Activated CD4-positive, alpha-beta T cell treated with anti-CD3 and anti-CD28 coated beads for 36 hours (primary cell): ENCODE measurements around the gene MAP4K4. TPM values are rescaled to one million over a fixed set of nuclear protein-coding genes. Genes with fewer than 3 reads are reported as not detected.

Experiments
- ATAC-seq: fragments of 200-7000 bp; cut with Tn5 transposase; one replicate; pipeline ENCODE4 v1.10.0; 2021; ENCODE audit warnings: mild to moderate bottlenecking, moderate library complexity
- CTCF ChIA-PET: fragments of 350-600 bp; sonication (Branson Sonifier 250); formaldehyde crosslinking; loops from one replicate; lab custom pipeline; 2021; ENCODE audit warnings: antibody characterized with exemption; lab: Charles Lee
- POLR2A ChIA-PET: fragments of 350-600 bp; sonication (Branson Sonifier 250); formaldehyde crosslinking; loops from one replicate; lab custom pipeline; 2021; ENCODE audit warnings: antibody characterized with exemption, inconsistent platforms; lab: Charles Lee
- DNase-seq: peaks from one replicate; pipeline ENCODE4 v3.0.0-alpha.2; 2020
- H3K27ac Mint-ChIP-seq: one replicate; pipeline ENCODE4 v1.8.0; 2021; ENCODE audit warnings: mixed read lengths
- H3K27me3 Mint-ChIP-seq: one replicate; pipeline ENCODE4 v1.8.0; 2021; ENCODE audit warnings: mixed read lengths
- H3K36me3 Mint-ChIP-seq: one replicate; pipeline ENCODE4 v1.8.0; 2021; ENCODE audit warnings: low read depth, mixed read lengths
- H3K4me1 Mint-ChIP-seq: one replicate; pipeline ENCODE4 v1.8.0; 2021; ENCODE audit warnings: mixed read lengths
- H3K4me3 Mint-ChIP-seq: one replicate; pipeline ENCODE4 v1.8.0; 2021; ENCODE audit warnings: mild to moderate bottlenecking, moderate library complexity, mixed read lengths
- H3K9me3 Mint-ChIP-seq: one replicate; pipeline ENCODE4 v1.8.0; 2021; ENCODE audit warnings: low read depth, mixed read lengths
- intact Hi-C, 2 experiments: fragments of 100-400 bp; cut with DNase I in 1 of 2; cut with micrococcal nuclease in 1 of 2; formaldehyde crosslinking; loops; one replicate each; pipeline versions ENCODE4 v1.14.2 to v1.15.1; 2022 to 2024; cut with DNase I, micrococcal nuclease
- total RNA-seq, 2 experiments: library from RNA; stranded (reverse); gene quantifications; one replicate each; pipeline ENCODE4 v1.2.3, GENCODE V29; 2021

Gene MAP4K4
- total RNA-seq, 2 experiments from 2014 or later: 62.3 to 70.2 TPM

- intact Hi-C loops: no loop called here
- H3K27me3 Mint-ChIP-seq: no peaks in the 10 kb centered on the region
- H3K4me3 Mint-ChIP-seq: no peak overlapping the region
- ChIA-PET POLR2A (no interaction called here), CTCF (interaction anchor here (0.5 to 1.0 kb wide), 3 partner anchors 47 to 82 kb away, joined by 3 read pairs; no protein-coding TSS in a partner anchor)
- no peak for ATAC-seq
- no peak overlapping the region for H3K27ac Mint-ChIP-seq
- H3K4me1 Mint-ChIP-seq: peaks cover 87% of the 10 kb centered on the region
- H3K36me3 Mint-ChIP-seq: peaks cover 2% of the 10 kb centered on the region
- no peaks in the 10 kb centered on the region for H3K9me3 Mint-ChIP-seq
- DNase-seq: no peak
These were observed 78.9 kb downstream of the MAP4K4 start for GRCh38 chr2:101776172-101777043.

- no peaks in the 10 kb centered on the region for H3K27me3 Mint-ChIP-seq
- CTCF ChIA-PET: interaction anchor here (0.6 to 1.0 kb wide), 4 partner anchors 9 to 71 kb away, joined by 3 to 4 read pairs (median 3); no protein-coding TSS in a partner anchor
- intact Hi-C loops: no loop called here
- peaks cover 5% of the 10 kb centered on the region for H3K36me3 Mint-ChIP-seq
- POLR2A ChIA-PET: no interaction called here
- no peak overlapping the region for H3K4me3 Mint-ChIP-seq
- peak overlapping the region; percentile 55 for H3K27ac Mint-ChIP-seq
- DNase-seq (peak; percentile 18), ATAC-seq (no peak)
- peaks cover 87% of the 10 kb centered on the region for H3K4me1 Mint-ChIP-seq
- no peaks in the 10 kb centered on the region for H3K9me3 Mint-ChIP-seq
These were observed 79.8 kb downstream of the MAP4K4 start for GRCh38 chr2:101777337-101777736.

GRCh38 chr2:101778102-101778501 is 80.6 kb downstream of the MAP4K4 start:
- CTCF ChIA-PET: interaction anchor here (1.0 to 1.4 kb wide), 3 partner anchors 9 to 18 kb away, joined by 3 to 4 read pairs (median 3); no protein-coding TSS in a partner anchor
- intact Hi-C loops: no loop called here

GRCh38 chr2:101779190-101779589 is 81.7 kb downstream of the MAP4K4 start:
- peak overlapping the region; percentile 17 for H3K4me3 Mint-ChIP-seq
- CTCF ChIA-PET: interaction anchor here (0.6 to 1.6 kb wide), 4 partner anchors 9 to 41 kb away, joined by 3 to 9 read pairs (median 3); no protein-coding TSS in a partner anchor
- H3K27ac Mint-ChIP-seq: peak overlapping the region; percentile 32
- ATAC-seq: no peak
- peaks cover 86% of the 10 kb centered on the region for H3K4me1 Mint-ChIP-seq
- POLR2A ChIA-PET: interaction anchor here (0.6 kb wide), 1 partner anchor 46 kb away, joined by 3 read pairs; no protein-coding TSS in a partner anchor
- H3K27me3 Mint-ChIP-seq: no peaks in the 10 kb centered on the region
- intact Hi-C loops: no loop called here
- peaks cover 5% of the 10 kb centered on the region for H3K36me3 Mint-ChIP-seq
- H3K9me3 Mint-ChIP-seq: no peaks in the 10 kb centered on the region
- DNase-seq: no peak

More at GRCh38 chr2:101778102-101778501, 80.6 kb downstream of the MAP4K4 start:
- peaks cover 85% of the 10 kb centered on the region for H3K4me1 Mint-ChIP-seq
- POLR2A ChIA-PET: interaction anchor here (0.7 kb wide), 1 partner anchor 44 kb away, joined by 3 read pairs; no protein-coding TSS in a partner anchor
- ATAC-seq (no peak), DNase-seq (no peak)
- H3K36me3 Mint-ChIP-seq: peaks cover 5% of the 10 kb centered on the region
- no peak overlapping the region for H3K27ac Mint-ChIP-seq
- no peak overlapping the region for H3K4me3 Mint-ChIP-seq
- H3K9me3 Mint-ChIP-seq: no peaks in the 10 kb centered on the region
- no peaks in the 10 kb centered on the region for H3K27me3 Mint-ChIP-seq

GRCh38 chr2:101779656-101780055 is 82.1 kb downstream of the MAP4K4 start:
- Mint-ChIP-seq H3K27me3 (no peaks in the 10 kb centered on the region), H3K4me1 (peaks cover 83% of the 10 kb centered on the region), H3K36me3 (peaks cover 5% of the 10 kb centered on the region), H3K27ac (peak overlapping the region; percentile 32), H3K9me3 (no peaks in the 10 kb centered on the region), H3K4me3 (no peak overlapping the region)
- DNase-seq (no peak), ATAC-seq (peak; percentile 39)
- CTCF ChIA-PET: interaction anchor here (0.6 to 1.6 kb wide), 5 partner anchors 10 to 40 kb away, joined by 3 to 9 read pairs (median 3); no protein-coding TSS in a partner anchor
- intact Hi-C loops: loop anchor here in 1 of 2 experiments (5.0 kb wide), 1 partner anchor 43 kb away; no protein-coding TSS in a partner anchor
- POLR2A ChIA-PET: interaction anchor here (0.5 kb wide), 1 partner anchor 34 kb away, joined by 5 read pairs; no protein-coding TSS in a partner anchor

- ATAC-seq (peak; percentile 6), DNase-seq (no peak)
- no peaks in the 10 kb centered on the region for H3K27me3 Mint-ChIP-seq
- peaks cover 5% of the 10 kb centered on the region for H3K36me3 Mint-ChIP-seq
- no peaks in the 10 kb centered on the region for H3K9me3 Mint-ChIP-seq
- POLR2A ChIA-PET: interaction anchor here (1.0 to 1.2 kb wide), 2 partner anchors 44 to 81 kb away, joined by 4 to 7 read pairs; no protein-coding TSS in a partner anchor
- H3K4me1 Mint-ChIP-seq: peaks cover 82% of the 10 kb centered on the region
- peak overlapping the region; percentile 75 for H3K27ac Mint-ChIP-seq
- H3K4me3 Mint-ChIP-seq: peak overlapping the region; percentile 39
- CTCF ChIA-PET: interaction anchor here (0.6 to 1.5 kb wide), 8 partner anchors 9 to 188 kb away, joined by 3 to 5 read pairs (median 4); no protein-coding TSS in a partner anchor
- intact Hi-C loops: loop anchor here in 1 of 2 experiments (5.0 kb wide), 1 partner anchor 41 kb away; no protein-coding TSS in a partner anchor
These were observed 83.8 kb downstream of the MAP4K4 start for GRCh38 chr2:101781326-101781725.

- Mint-ChIP-seq H3K36me3 (peaks cover 5% of the 10 kb centered on the region), H3K4me1 (peaks cover 87% of the 10 kb centered on the region), H3K4me3 (peak overlapping the region; percentile 39), H3K27me3 (no peaks in the 10 kb centered on the region), H3K27ac (peak overlapping the region; percentile 75), H3K9me3 (no peaks in the 10 kb centered on the region)
- ATAC-seq: peak; percentile 72
- ChIA-PET POLR2A (interaction anchor here (0.7 to 1.2 kb wide), 3 partner anchors 24 to 82 kb away, joined by 3 to 7 read pairs (median 4); no protein-coding TSS in a partner anchor), CTCF (interaction anchor here (0.6 to 1.7 kb wide), 10 partner anchors 10 to 189 kb away, joined by 3 to 5 read pairs (median 4); no protein-coding TSS in a partner anchor)
- intact Hi-C loops: loop anchor here in 1 of 2 experiments (5.0 kb wide), 1 partner anchor 40 kb away; no protein-coding TSS in a partner anchor
- DNase-seq: peak; percentile 36
These were observed 84.4 kb downstream of the MAP4K4 start for GRCh38 chr2:101781791-101782426.

- H3K27me3 Mint-ChIP-seq: no peaks in the 10 kb centered on the region
- no peaks in the 10 kb centered on the region for H3K9me3 Mint-ChIP-seq
- ChIA-PET POLR2A (interaction anchor here (0.7 to 1.2 kb wide), 4 partner anchors 25 to 82 kb away, joined by 3 to 7 read pairs (median 4); no protein-coding TSS in a partner anchor), CTCF (interaction anchor here (0.9 to 1.7 kb wide), 10 partner anchors 10 to 83 kb away, joined by 3 to 5 read pairs (median 4); no protein-coding TSS in a partner anchor)
- peaks cover 87% of the 10 kb centered on the region for H3K4me1 Mint-ChIP-seq
- peak overlapping the region; percentile 39 for H3K4me3 Mint-ChIP-seq
- intact Hi-C loops: loop anchor here in 1 of 2 experiments (5.0 kb wide), 1 partner anchor 40 kb away; no protein-coding TSS in a partner anchor
- peak overlapping the region; percentile 75 for H3K27ac Mint-ChIP-seq
- peaks cover 5% of the 10 kb centered on the region for H3K36me3 Mint-ChIP-seq
- DNase-seq: no peak
- ATAC-seq: peak; percentile 16
These were observed 84.9 kb downstream of the MAP4K4 start for GRCh38 chr2:101782427-101782792.

- Mint-ChIP-seq H3K9me3 (no peaks in the 10 kb centered on the region), H3K4me1 (peaks cover 72% of the 10 kb centered on the region), H3K27ac (no peak overlapping the region), H3K27me3 (no peaks in the 10 kb centered on the region), H3K4me3 (no peak overlapping the region), H3K36me3 (peaks cover 15% of the 10 kb centered on the region)
- ChIA-PET POLR2A (interaction anchor here (0.8 kb wide), 1 partner anchor 58 kb away, joined by 3 read pairs; no protein-coding TSS in a partner anchor), CTCF (interaction anchor here (1.3 kb wide), 1 partner anchor 10 kb away, joined by 4 read pairs; no protein-coding TSS in a partner anchor)
- DNase-seq: no peak
- intact Hi-C loops: no loop called here
- no peak for ATAC-seq
These were observed 89.6 kb downstream of the MAP4K4 start for GRCh38 chr2:101787097-101787496.

GRCh38 chr2:101788565-101788964 is 91.1 kb downstream of the MAP4K4 start:
- H3K36me3 Mint-ChIP-seq: peaks cover 17% of the 10 kb centered on the region
- H3K27ac Mint-ChIP-seq: peak overlapping the region; percentile 66
- ChIA-PET POLR2A (interaction anchor here (0.7 kb wide), 1 partner anchor 31 kb away, joined by 7 read pairs; no protein-coding TSS in a partner anchor), CTCF (interaction anchor here (0.6 to 1.4 kb wide), 3 partner anchors 40 to 495 kb away, joined by 3 read pairs; no protein-coding TSS in a partner anchor)
- peak; percentile 67 for ATAC-seq
- no peaks in the 10 kb centered on the region for H3K27me3 Mint-ChIP-seq
- peaks cover 66% of the 10 kb centered on the region for H3K4me1 Mint-ChIP-seq
- DNase-seq: no peak
- H3K9me3 Mint-ChIP-seq: no peaks in the 10 kb centered on the region
- H3K4me3 Mint-ChIP-seq: no peak overlapping the region
- intact Hi-C loops: no loop called here
